Mesendoderm (in vitro differentiated cells): ENCODE data around the gene FOXP1.

ENCODE experiments used
- DNase-seq: peaks from one replicate; pipeline ENCODE4 v3.0.0; 2013
- H2AK5ac ChIP-seq: 2 replicates; pipeline ENCODE4 v1.6.1; 2013; ENCODE audit warnings: low read length, inconsistent platforms
- H2BK120ac ChIP-seq: 2 replicates; pipeline ENCODE4 v1.6.1; 2013; ENCODE audit warnings: low read depth, mild to moderate bottlenecking, low read length, moderate library complexity, mixed read lengths
- H2BK15ac ChIP-seq: replicated peaks from 2 replicates; pipeline ENCODE4 v1.6.1; 2013; ENCODE audit warnings: low read depth, mild to moderate bottlenecking, moderate library complexity
- H2BK5ac ChIP-seq: 2 replicates; pipeline ENCODE4 v1.6.1; 2013; ENCODE audit warnings: low read length, inconsistent platforms
- H3K18ac ChIP-seq: 2 replicates; pipeline ENCODE4 v1.6.1; 2013; ENCODE audit warnings: mild to moderate bottlenecking, low read length, mixed read lengths
- H3K23ac ChIP-seq: one replicate; pipeline ENCODE4 v1.6.1; 2013; ENCODE audit warnings: low read length
- H3K27ac ChIP-seq: 2 replicates; pipeline ENCODE4 v1.5.1; 2013; ENCODE audit warnings: low read depth, mild to moderate bottlenecking, inconsistent platforms, low read length, moderate library complexity
- H3K27me3 ChIP-seq: 2 replicates; pipeline ENCODE4 v1.6.1; 2013; ENCODE audit warnings: low read length, control low read depth, mild to moderate bottlenecking, inconsistent platforms; ENCODE audit not compliant: insufficient read depth, poor library complexity
- H3K36me3 ChIP-seq: 2 replicates; pipeline ENCODE4 v1.6.1; 2013; ENCODE audit warnings: low read length, inconsistent platforms; ENCODE audit not compliant: control insufficient read depth, insufficient read depth
- H3K4ac ChIP-seq: one replicate; pipeline ENCODE4 v1.6.1; 2013; ENCODE audit warnings: low read depth, mild to moderate bottlenecking, low read length, moderate library complexity
- H3K4me1 ChIP-seq: 2 replicates; pipeline ENCODE4 v1.6.1; 2013; ENCODE audit warnings: low read depth, low read length, inconsistent platforms; ENCODE audit not compliant: control insufficient read depth
- H3K4me2 ChIP-seq: 2 replicates; pipeline ENCODE4 v1.6.1; 2013; ENCODE audit warnings: low read length
- H3K4me3 ChIP-seq: 2 replicates; pipeline ENCODE4 v1.5.1; 2013; ENCODE audit warnings: mild to moderate bottlenecking, low read length
- H3K56ac ChIP-seq: one replicate; pipeline ENCODE4 v1.6.1; 2013; ENCODE audit warnings: low read length
- H3K79me1 ChIP-seq: 2 replicates; pipeline ENCODE4 v1.6.1; 2013; ENCODE audit warnings: low read length, inconsistent platforms
- H3K79me2 ChIP-seq: 2 replicates; pipeline ENCODE4 v1.6.1; 2013; ENCODE audit warnings: mild to moderate bottlenecking, low read length; ENCODE audit not compliant: control insufficient read depth, insufficient read depth
- H3K9ac ChIP-seq: 2 replicates; pipeline ENCODE4 v1.6.1; 2013; ENCODE audit warnings: low read length, inconsistent platforms
- H4K5ac ChIP-seq: one replicate; pipeline ENCODE4 v1.6.1; 2013; ENCODE audit warnings: low read length
- H4K8ac ChIP-seq: one replicate; pipeline ENCODE4 v1.6.1; 2013; ENCODE audit warnings: low read depth, mild to moderate bottlenecking, control low read depth, low read length, moderate library complexity
- WGBS: extraction: QIAGEN DNeasy Blood & Tissue Kit; methylation state at CpG from one replicate; pipeline ENCODE4 v1.1.7; 2013; ENCODE audit warnings: low lambda C conversion rate, missing lambda C conversion rate; ENCODE audit not compliant: insufficient coverage; ENCODE audit errors: extremely low coverage; 5-methylcytosine and 5-hydroxymethylcytosine counted together

Gene FOXP1

DNA sequence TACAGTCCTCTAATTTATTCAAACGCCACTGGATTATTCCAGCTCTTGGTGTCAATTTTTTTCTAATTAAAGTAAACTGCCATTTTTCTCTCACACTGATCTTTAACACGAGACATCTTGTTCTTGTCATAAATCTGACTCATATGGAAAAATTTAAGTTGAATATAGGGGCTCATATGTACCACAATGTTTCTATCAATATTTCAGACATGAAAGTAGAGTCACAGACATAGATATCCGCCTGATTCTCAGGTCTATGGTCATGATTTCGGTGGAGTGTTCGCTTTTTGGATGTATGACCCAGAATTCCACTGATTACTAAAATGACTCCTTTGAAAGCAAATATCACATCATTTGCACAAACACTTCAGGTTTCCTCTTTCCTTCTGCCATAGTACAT lies 552.8 kb downstream of the FOXP1 start:
- no CpG with 5 or more reads among the region's 5 CpGs for WGBS
- Histone ChIP-seq H2BK5ac (no peak overlapping the region), H3K27ac (no peak overlapping the region), H3K4me1 (peaks cover 2% of the 10 kb centered on the region), H3K27me3 (no peaks in the 10 kb centered on the region), H4K5ac (no peak overlapping the region), H3K36me3 (no peaks in the 10 kb centered on the region), H3K56ac (no peak overlapping the region), H2AK5ac (no peak overlapping the region), H3K4me2 (no peak overlapping the region), H3K9ac (no peak overlapping the region), H3K79me1 (no peaks in the 10 kb centered on the region), H2BK120ac (no peak overlapping the region), H4K8ac (no peak overlapping the region), H3K4ac (no peak overlapping the region), H2BK15ac (no peak overlapping the region), H3K79me2 (no peaks in the 10 kb centered on the region), H3K18ac (no peak overlapping the region), H3K23ac (no peak overlapping the region), H3K4me3 (no peak overlapping the region)
- DNase-seq: no peak

DNA sequence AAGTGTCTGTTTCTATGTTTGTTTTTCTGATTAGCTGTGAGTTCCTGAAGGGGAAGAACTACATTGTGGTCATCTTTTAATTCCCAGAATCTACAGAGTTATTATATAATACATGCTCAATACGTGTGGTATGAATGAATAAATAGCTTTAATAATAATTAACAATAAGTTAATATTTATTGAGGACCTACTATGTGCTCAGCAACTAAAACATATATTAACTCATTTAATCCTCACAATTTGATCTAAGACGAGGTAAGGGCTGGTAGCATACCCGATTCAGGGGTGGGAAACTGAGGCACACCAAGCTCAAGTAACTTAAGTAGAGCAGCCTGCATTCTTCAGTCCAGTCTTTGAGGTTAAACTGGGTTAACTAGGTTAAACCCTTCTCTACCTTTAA lies 553.8 kb downstream of the FOXP1 start:
- H3K36me3 ChIP-seq: no peaks in the 10 kb centered on the region
- no peak overlapping the region for H3K18ac ChIP-seq
- H2BK120ac ChIP-seq: no peak overlapping the region
- H4K5ac ChIP-seq: no peak overlapping the region
- WGBS: no CpG with 5 or more reads among the region's 3 CpGs
- H3K56ac ChIP-seq: no peak overlapping the region
- peaks cover 2% of the 10 kb centered on the region for H3K4me1 ChIP-seq
- H3K23ac ChIP-seq: no peak overlapping the region
- no peak overlapping the region for H3K9ac ChIP-seq
- no peak for DNase-seq
- H4K8ac ChIP-seq: no peak overlapping the region
- H2BK15ac ChIP-seq: no peak overlapping the region
- no peaks in the 10 kb centered on the region for H3K79me2 ChIP-seq
- H2BK5ac ChIP-seq: no peak overlapping the region
- no peak overlapping the region for H3K4me3 ChIP-seq
- H3K27me3 ChIP-seq: no peaks in the 10 kb centered on the region
- no peak overlapping the region for H3K4me2 ChIP-seq
- H3K4ac ChIP-seq: no peak overlapping the region
- no peaks in the 10 kb centered on the region for H3K79me1 ChIP-seq
- H3K27ac ChIP-seq: no peak overlapping the region
- no peak overlapping the region for H2AK5ac ChIP-seq

DNA sequence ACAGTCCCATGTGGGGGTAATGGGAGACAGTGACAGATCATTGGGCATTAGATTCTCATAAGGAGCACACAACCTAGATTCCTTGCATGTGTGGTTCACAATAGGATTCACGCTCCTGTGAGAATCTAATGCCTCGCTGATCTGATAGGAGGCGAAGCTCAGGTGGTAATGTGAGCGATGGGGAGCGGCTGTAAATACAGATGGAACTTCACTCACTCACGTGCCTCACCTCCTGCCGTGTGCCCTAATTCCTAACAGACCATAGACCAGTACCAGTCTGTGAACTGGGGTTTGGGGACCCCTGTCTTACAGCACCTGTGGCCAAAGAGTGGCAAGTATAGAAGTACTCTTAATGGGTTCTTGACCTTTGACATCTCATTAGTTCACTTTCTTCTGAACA lies 554.7 kb downstream of the FOXP1 start:
- Histone ChIP-seq H2BK120ac (no peak overlapping the region), H2BK5ac (no peak overlapping the region), H3K36me3 (no peaks in the 10 kb centered on the region), H3K23ac (no peak overlapping the region), H4K5ac (no peak overlapping the region), H4K8ac (no peak overlapping the region), H3K56ac (no peak overlapping the region), H3K27me3 (no peaks in the 10 kb centered on the region), H2AK5ac (no peak overlapping the region), H3K9ac (no peak overlapping the region), H3K4me2 (no peak overlapping the region), H3K4me1 (peaks cover 2% of the 10 kb centered on the region), H3K4ac (no peak overlapping the region), H3K18ac (no peak overlapping the region), H3K79me1 (no peaks in the 10 kb centered on the region), H3K79me2 (no peaks in the 10 kb centered on the region), H3K27ac (no peak overlapping the region), H3K4me3 (no peak overlapping the region), H2BK15ac (no peak overlapping the region)
- no CpG with 5 or more reads among the region's 7 CpGs for WGBS
- no peak for DNase-seq

DNA sequence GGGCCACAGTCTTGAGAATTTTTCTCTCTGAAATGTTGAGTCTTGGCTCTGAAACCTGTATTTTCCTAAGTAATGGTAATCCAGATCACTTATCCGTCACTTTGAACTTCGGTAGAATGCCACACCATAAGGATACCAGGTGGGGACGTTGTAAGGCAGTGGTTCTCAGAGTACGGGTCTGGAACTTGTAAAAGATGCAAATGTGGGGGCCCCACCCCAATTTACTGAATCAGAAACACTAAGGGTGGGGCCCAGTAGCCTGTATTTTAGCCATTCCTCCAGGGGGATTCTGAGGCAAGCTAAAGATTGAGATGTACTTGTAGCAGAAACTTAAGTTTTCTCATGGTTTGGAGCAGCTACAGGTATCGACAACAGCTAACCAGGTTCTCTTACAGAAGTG lies 555.3 kb downstream of the FOXP1 start:
- H3K4me1 ChIP-seq: peaks cover 2% of the 10 kb centered on the region
- H2BK5ac ChIP-seq: no peak overlapping the region
- H3K27ac ChIP-seq: no peak overlapping the region
- no peak overlapping the region for H3K9ac ChIP-seq
- no peaks in the 10 kb centered on the region for H3K79me2 ChIP-seq
- DNase-seq: no peak
- H2BK120ac ChIP-seq: no peak overlapping the region
- H3K4me3 ChIP-seq: no peak overlapping the region
- H2BK15ac ChIP-seq: no peak overlapping the region
- H3K18ac ChIP-seq: no peak overlapping the region
- no peak overlapping the region for H2AK5ac ChIP-seq
- no peak overlapping the region for H4K8ac ChIP-seq
- no peaks in the 10 kb centered on the region for H3K36me3 ChIP-seq
- no peak overlapping the region for H3K4ac ChIP-seq
- no peak overlapping the region for H3K4me2 ChIP-seq
- H3K23ac ChIP-seq: no peak overlapping the region
- H4K5ac ChIP-seq: no peak overlapping the region
- H3K27me3 ChIP-seq: no peaks in the 10 kb centered on the region
- H3K79me1 ChIP-seq: no peaks in the 10 kb centered on the region
- no peak overlapping the region for H3K56ac ChIP-seq
- no CpG with 5 or more reads among the region's 5 CpGs for WGBS

DNA sequence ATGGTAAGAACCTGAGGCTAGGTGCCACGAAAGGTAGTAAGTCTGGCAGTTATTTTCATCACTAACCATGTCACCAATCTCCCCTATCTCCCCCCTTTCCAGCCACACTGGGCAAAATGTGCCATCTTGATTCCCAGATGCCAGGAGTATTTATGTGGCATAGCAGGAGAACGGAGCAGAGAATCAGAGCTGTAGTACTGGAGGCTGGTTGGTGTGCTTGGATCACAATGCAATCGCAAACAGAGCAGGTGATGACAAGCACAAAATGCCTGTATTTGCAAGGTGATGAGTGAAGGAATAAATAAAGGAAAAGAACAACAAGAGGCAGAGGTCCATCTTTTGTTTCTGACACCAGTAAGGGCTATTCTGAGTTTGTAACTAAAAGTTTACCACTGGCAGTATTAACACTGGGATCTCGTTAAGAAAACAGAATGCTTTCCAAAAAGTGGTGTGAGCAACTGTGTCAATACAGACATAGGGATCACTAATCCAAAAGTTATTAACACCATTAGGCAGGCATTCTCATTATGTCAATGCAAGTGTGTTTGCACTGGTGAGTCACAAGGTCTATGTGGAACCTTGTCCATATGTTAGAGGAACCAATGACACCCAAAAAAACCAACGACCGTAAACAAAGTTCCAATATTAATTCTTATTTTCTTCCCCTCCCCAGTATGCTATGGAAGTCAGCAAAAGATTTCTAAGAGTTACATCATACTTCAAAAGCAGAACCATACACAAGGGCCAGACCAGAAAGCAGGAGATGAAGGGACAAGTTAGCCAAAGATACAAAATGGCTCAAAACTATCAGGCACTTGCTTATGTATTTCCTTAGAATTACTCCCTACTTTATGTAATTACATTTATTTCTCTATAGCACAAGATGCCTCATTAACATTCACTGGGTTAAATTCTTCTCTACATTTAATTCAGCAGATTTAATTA lies 556.6 kb downstream of the FOXP1 start:
- Histone ChIP-seq H3K4me1 (no peaks in the 10 kb centered on the region), H3K23ac (no peak overlapping the region), H3K4ac (no peak overlapping the region), H2BK120ac (no peak overlapping the region), H3K9ac (no peak overlapping the region), H4K5ac (no peak overlapping the region), H2BK5ac (no peak overlapping the region), H3K18ac (no peak overlapping the region), H2BK15ac (no peak overlapping the region), H3K4me3 (no peak overlapping the region), H3K79me1 (no peaks in the 10 kb centered on the region), H3K36me3 (no peaks in the 10 kb centered on the region), H3K27me3 (no peaks in the 10 kb centered on the region), H2AK5ac (no peak overlapping the region), H3K4me2 (no peak overlapping the region), H3K27ac (no peak overlapping the region), H3K79me2 (no peaks in the 10 kb centered on the region), H4K8ac (no peak overlapping the region), H3K56ac (no peak overlapping the region)
- WGBS: no CpG with 5 or more reads among the region's 6 CpGs
- no peak for DNase-seq

DNA sequence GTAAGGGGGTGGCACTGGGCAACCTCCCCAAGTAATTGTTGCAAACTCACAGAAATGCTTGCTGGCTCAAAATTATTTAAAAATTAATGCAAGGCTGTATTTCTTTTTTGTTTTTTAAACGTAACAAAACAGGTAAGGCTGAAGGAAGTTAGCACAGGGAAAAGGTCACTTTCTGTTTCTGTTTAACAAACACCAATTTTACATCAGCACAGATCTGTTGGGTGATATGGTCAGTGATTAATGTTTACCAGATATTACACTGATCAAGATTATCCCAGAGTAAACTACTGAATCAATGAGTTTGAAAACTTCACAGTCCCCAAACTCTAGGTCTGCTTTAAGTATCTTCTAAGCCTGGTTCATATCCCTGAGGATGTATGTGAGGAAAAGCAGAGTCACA lies 558.0 kb downstream of the FOXP1 start:
- Histone ChIP-seq H2BK120ac (no peak overlapping the region), H3K4me1 (no peaks in the 10 kb centered on the region), H3K27ac (no peak overlapping the region), H4K8ac (no peak overlapping the region), H3K23ac (no peak overlapping the region), H3K9ac (no peak overlapping the region), H3K79me2 (no peaks in the 10 kb centered on the region), H2AK5ac (no peak overlapping the region), H3K56ac (no peak overlapping the region), H3K4ac (no peak overlapping the region), H3K4me2 (no peak overlapping the region), H3K36me3 (no peaks in the 10 kb centered on the region), H3K27me3 (no peaks in the 10 kb centered on the region), H4K5ac (no peak overlapping the region), H2BK15ac (no peak overlapping the region), H3K18ac (no peak overlapping the region), H2BK5ac (no peak overlapping the region), H3K4me3 (no peak overlapping the region), H3K79me1 (no peaks in the 10 kb centered on the region)
- no CpG with 5 or more reads among the region's 1 CpG for WGBS
- no peak for DNase-seq
